Psoas muscle (tissue), 8 donors: ENCODE measurements around the gene BAG5. TPM values are rescaled to one million over a fixed set of nuclear protein-coding genes. Genes with fewer than 3 reads are reported as not detected.
A peak's percentile ranks its signal among the peaks of the same experiment; 100 is the strongest.

ENCODE experiments used
- ATAC-seq, 4 donors: fragments of 200-7000 bp; cut with Tn5 transposase; one replicate each; pipeline ENCODE4 v1.9.1; 2020; ENCODE audit warnings: moderate library complexity in 3 of 4, mild to moderate bottlenecking in 2 of 4
- DNase-seq, 2 donors: peaks; one replicate each; pipeline ENCODE4 v3.0.0-alpha.2; 2020
- H3K27ac ChIP-seq: fragments of 200-600 bp; one replicate; pipeline ENCODE4 v1.8.0; 2022
- H3K27me3 ChIP-seq, 3 donors: fragments of 200-600 bp in 1 of 3; one replicate each; pipeline versions ENCODE4 v1.6.1 to v1.8.0; 2013 to 2022; ENCODE audit warnings: low read length in 2 of 3, mild to moderate bottlenecking in 2 of 3, moderate library complexity in 1 of 3; ENCODE audit not compliant: insufficient read depth in 3 of 3
- H3K36me3 ChIP-seq, 2 donors: fragments of 200-600 bp in 1 of 2; one replicate each; pipeline versions ENCODE4 v1.6.1 to v1.8.0; 2013 to 2022; ENCODE audit warnings: low read depth in 1 of 2, mild to moderate bottlenecking in 1 of 2, moderate library complexity in 1 of 2; ENCODE audit not compliant: insufficient read depth in 1 of 2
- H3K4me1 ChIP-seq: fragments of 200-600 bp; one replicate; pipeline ENCODE4 v1.8.0; 2022
- H3K4me3 ChIP-seq: fragments of 200-600 bp; one replicate; pipeline ENCODE4 v1.8.0; 2022; ENCODE audit warnings: mild to moderate bottlenecking
- H3K9me3 ChIP-seq: fragments of 200-600 bp; one replicate; pipeline ENCODE4 v1.8.0; 2022
- CTCF ChIP-seq: fragments of 200-600 bp; IDR thresholded peaks from one replicate; pipeline ENCODE4 v1.8.0; 2022; ENCODE audit warnings: antibody characterized with exemption
- WGBS, 3 donors: extraction: QIAGEN DNeasy Blood & Tissue Kit; methylation state at CpG; one replicate each; pipeline versions ENCODE4 v1.1.6 to v1.1.7; 2013; 5-methylcytosine and 5-hydroxymethylcytosine counted together
- intact Hi-C, 2 donors: fragments of 100-400 bp; cut with DNase I; formaldehyde crosslinking; loops; one replicate each; pipeline versions ENCODE4 v1.11.0 to v1.14.2; 2022
- polyA plus RNA-seq, 3 donors: library from polyadenylated mRNA; stranded (reverse); fragments of 200-250 nt; gene quantifications; one replicate each; pipeline ENCODE4 v1.2.3, GENCODE V29; 2013
- total RNA-seq, 4 donors: library from RNA; stranded (reverse); fragmentation: NEBNext Ultra II Directional in 2 of 4; extraction: Animal tissue kit (Norgen Biotek cat#: 25700) in 2 of 4; gene quantifications; one replicate each; pipeline versions ENCODE4 v1.2.1 to v1.2.4, GENCODE V29; 2021 to 2023
- donor health status: healthy with polysubstance abuse.
- donor health status: DM: no; HTN: no; CAD: no; lungs with moderate emphysema.
- donor health status: Bipolar disorder and iron deficiency.
- donor health status: healthy.
- donor health status: DM: yes; HTN: yes; CAD: no.
- donor health status: DM: no; HTN: no; CAD: no.
- donor health status: DM: no; HTN: no; CAD: no.
- donor health status: DM: yes; HTN: yes; CAD: no.

BAG5 gene
- total and polyA plus RNA-seq, 7 donors: 8.7 to 29.5 (median 17.9) TPM

GRCh38 chr14:103543140-103543539, 19.3 kb downstream of the BAG5 start:
- Histone ChIP-seq H3K9me3 (no peaks in the 10 kb centered on the region), H3K4me3 (no peak overlapping the region), H3K27me3 (no peaks in the 10 kb centered on the region), H3K27ac (no peak overlapping the region), H3K4me1 (peaks cover 55% of the 10 kb centered on the region), H3K36me3 (no peaks in the 10 kb centered on the region)
- intact Hi-C loops: loop anchor here in 1 of 2 donors (10.0 kb wide), 1 partner anchor 48 kb away; no protein-coding TSS in a partner anchor
- 72 to 75% (median 72%) methylated on average over 8 to 10 of the region's 10 CpGs for WGBS, 3 donors
- no peak for ATAC-seq
- TF ChIP-seq CTCF: no peak
- peak; percentile 19 to 52 for DNase-seq

- H3K27me3 ChIP-seq: no peaks in the 10 kb centered on the region
- no peak overlapping the region for H3K27ac ChIP-seq
- peak; percentile 73 to 84 for DNase-seq
- H3K36me3 ChIP-seq: no peaks in the 10 kb centered on the region
- H3K4me3 ChIP-seq: no peak overlapping the region
- peaks cover 56% of the 10 kb centered on the region for H3K4me1 ChIP-seq
- no peak for ATAC-seq
- TF ChIP-seq CTCF: no peak
- no peaks in the 10 kb centered on the region for H3K9me3 ChIP-seq
- intact Hi-C loops: loop anchor here in 1 of 2 donors (10.0 kb wide), 1 partner anchor 48 kb away; no protein-coding TSS in a partner anchor
- 10 to 18% (median 15%) methylated on average over 14 to 18 of the region's 18 CpGs for WGBS, 3 donors
These were observed 19.8 kb downstream of the BAG5 start for GRCh38 chr14:103542605-103543088.

GRCh38 chr14:103541709-103542604, 20.5 kb downstream of the BAG5 start:
- no peak for TF ChIP-seq CTCF
- 55 to 56% (median 55%) methylated on average over 26 to 33 of the region's 33 CpGs for whole genome bisulfite sequencing, 3 donors
- intact Hi-C loops: loop anchor here in 1 of 2 donors (10.0 kb wide), 1 partner anchor 47 kb away; no protein-coding TSS in a partner anchor
- Histone ChIP-seq H3K4me1 (peaks cover 56% of the 10 kb centered on the region), H3K36me3 (no peaks in the 10 kb centered on the region), H3K27me3 (no peaks in the 10 kb centered on the region), H3K4me3 (no peak overlapping the region), H3K27ac (no peak overlapping the region), H3K9me3 (no peaks in the 10 kb centered on the region)
- ATAC-seq (no peak), DNase-seq (peak; percentile 22 to 57)

GRCh38 chr14:103540821-103541708, 21.4 kb downstream of the BAG5 start:
- Histone ChIP-seq H3K9me3 (no peaks in the 10 kb centered on the region), H3K36me3 (no peaks in the 10 kb centered on the region), H3K27me3 (no peaks in the 10 kb centered on the region), H3K27ac (peak overlapping the region; percentile 58), H3K4me3 (no peak overlapping the region), H3K4me1 (peaks cover 56% of the 10 kb centered on the region)
- WGBS, 3 donors: 55 to 66% (median 59%) methylated on average over 7 to 17 of the region's 17 CpGs
- no peak for TF ChIP-seq CTCF
- peak; percentile 24 to 56 for DNase-seq
- ATAC-seq: no peak
- intact Hi-C loops: loop anchor here in 1 of 2 donors (10.0 kb wide), 1 partner anchor 46 kb away; no protein-coding TSS in a partner anchor
